Neural cell (in vitro differentiated cells): ENCODE measurements around the gene INTS4.

Experiments used
- CTCF ChIP-seq: fragments of 450-650 bp; IDR thresholded peaks from 2 replicates; pipeline ENCODE4 v1.5.1; 2014; ENCODE audit warnings: antibody characterized with exemption, mild to moderate bottlenecking, moderate library complexity; ENCODE audit not compliant: poor library complexity, severe bottlenecking
- EP300 ChIP-seq: fragments of 450-650 bp; conservative IDR thresholded peaks from 2 replicates; pipeline ENCODE4 v1.6.1; 2014; ENCODE audit warnings: antibody characterized with exemption, mild to moderate bottlenecking, moderate library complexity; ENCODE audit not compliant: poor library complexity, severe bottlenecking
- EZH2 ChIP-seq: fragments of 200-600, 300-800 bp; shearing (Covaris generic), sonication (generic); IDR thresholded peaks from 2 replicates; pipeline ENCODE4 v1.6.1; 2014; ENCODE audit warnings: antibody characterized with exemption, low read length, borderline replicate concordance, mild to moderate bottlenecking; ENCODE audit not compliant: insufficient read depth, poor library complexity, severe bottlenecking
- POLR2AphosphoS5 ChIP-seq: IDR thresholded peaks from 2 replicates; pipeline ENCODE4 v1.6.1; 2012
- RAD21 ChIP-seq: fragments of 450-650 bp; conservative IDR thresholded peaks from 2 replicates; pipeline ENCODE4 v1.6.1; 2014; ENCODE audit warnings: antibody characterized with exemption, mild to moderate bottlenecking, moderate library complexity
- TAF1 ChIP-seq: IDR thresholded peaks from 2 replicates; pipeline ENCODE4 v1.6.1; 2012; ENCODE audit warnings: low read depth

GRCh38 chr11:78021611-78022010, 27.1 kb upstream of the INTS4 start:
- TF ChIP-seq CTCF (no peak), EZH2 (no peak), RAD21 (no peak), POLR2AphosphoS5 (no peak), TAF1 (no peak), EP300 (no peak)
